ENCODE results near the gene IFT43. TPM values are rescaled to one million over a fixed set of nuclear protein-coding genes. Genes with fewer than 3 reads are reported as not detected.

IFT43 gene
- total RNA-seq, 1 experiment from 2014 or later, result 18.6 TPM

DNA sequence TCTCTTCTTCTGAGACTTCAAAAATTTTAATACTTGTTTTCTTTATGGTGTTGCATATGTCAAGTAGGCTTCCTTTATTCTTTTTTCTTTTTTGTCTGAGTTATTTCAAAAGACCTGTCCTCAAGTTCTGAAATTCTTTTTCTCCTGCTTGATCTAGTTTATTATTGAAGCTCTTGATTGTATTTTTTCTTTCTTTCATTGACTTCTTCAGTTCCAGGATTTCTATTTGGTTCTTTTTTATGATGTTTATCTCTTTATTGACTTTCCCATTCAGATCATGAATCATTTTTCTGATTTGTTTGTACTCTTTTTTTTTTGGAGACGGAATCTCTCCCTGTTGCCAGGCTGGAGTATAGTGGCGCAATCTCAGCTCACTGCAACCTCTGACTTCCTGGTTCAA lies 34.1 kb downstream of the IFT43 start:
- TF ChIP-seq, protein P1, sequence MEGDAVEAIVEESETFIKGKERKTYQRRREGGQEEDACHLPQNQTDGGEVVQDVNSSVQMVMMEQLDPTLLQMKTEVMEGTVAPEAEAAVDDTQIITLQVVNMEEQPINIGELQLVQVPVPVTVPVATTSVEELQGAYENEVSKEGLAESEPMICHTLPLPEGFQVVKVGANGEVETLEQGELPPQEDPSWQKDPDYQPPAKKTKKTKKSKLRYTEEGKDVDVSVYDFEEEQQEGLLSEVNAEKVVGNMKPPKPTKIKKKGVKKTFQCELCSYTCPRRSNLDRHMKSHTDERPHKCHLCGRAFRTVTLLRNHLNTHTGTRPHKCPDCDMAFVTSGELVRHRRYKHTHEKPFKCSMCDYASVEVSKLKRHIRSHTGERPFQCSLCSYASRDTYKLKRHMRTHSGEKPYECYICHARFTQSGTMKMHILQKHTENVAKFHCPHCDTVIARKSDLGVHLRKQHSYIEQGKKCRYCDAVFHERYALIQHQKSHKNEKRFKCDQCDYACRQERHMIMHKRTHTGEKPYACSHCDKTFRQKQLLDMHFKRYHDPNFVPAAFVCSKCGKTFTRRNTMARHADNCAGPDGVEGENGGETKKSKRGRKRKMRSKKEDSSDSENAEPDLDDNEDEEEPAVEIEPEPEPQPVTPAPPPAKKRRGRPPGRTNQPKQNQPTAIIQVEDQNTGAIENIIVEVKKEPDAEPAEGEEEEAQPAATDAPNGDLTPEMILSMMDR (conservative IDR thresholded peaks at IDR 0.05), result no peak
- H3K4me1 Mint-ChIP-seq, result peaks cover 15% of the 10 kb centered on the region in 2 experiments
- Histone ChIP-seq H3K23ac (ENCODE audit: insufficient read length, low read depth, low read length) (no peak overlapping the region), H4K5ac (ENCODE audit: insufficient read length, low read depth, low read length) (no peak overlapping the region), H4K8ac (replicated peaks; ENCODE audit: insufficient read length, low read depth, low read length) (no peak overlapping the region), H3K56ac (ENCODE audit: insufficient read length, low read depth, low read length) (no peak overlapping the region), H2BK15ac (ENCODE audit: low read depth, low read length) (no peak overlapping the region), H3K9ac (ENCODE audit: extremely low read depth, insufficient read length, low read length) (no peak overlapping the region), H3K27ac (ENCODE audit: insufficient read length, low read depth, low read length) (no peak overlapping the region), H3K4ac (ENCODE audit: low read depth, low read length) (no peak overlapping the region), H2BK5ac (ENCODE audit: insufficient read length, low read length) (no peak overlapping the region), H3K18ac (ENCODE audit: insufficient read length, low read depth, low read length) (no peak overlapping the region), H3K14ac (ENCODE audit: insufficient read depth, low read length) (no peak overlapping the region), H3T11ph (ENCODE audit: low read length) (no peak overlapping the region), H3K27me3 (ENCODE audit: insufficient read depth, low read length) (no peaks in the 10 kb centered on the region), H3K79me1 (ENCODE audit: insufficient read depth, low read depth, low read length, poor library complexity, severe bottlenecking) (no peaks in the 10 kb centered on the region), H2AK5ac (ENCODE audit: insufficient read length, low read length) (no peak overlapping the region), H2BK120ac (ENCODE audit: low read depth, low read length, poor library complexity, severe bottlenecking) (no peak overlapping the region), H2BK12ac (ENCODE audit: insufficient read length, low read depth, low read length) (no peak overlapping the region), H3K9me3 (ENCODE audit: control insufficient read depth, low read depth, low read length) (no peaks in the 10 kb centered on the region), H2BK20ac (ENCODE audit: low read depth, low read length, poor library complexity, severe bottlenecking) (no peak overlapping the region), H3K4me1 (ENCODE audit: insufficient read depth, low read length) (no peaks in the 10 kb centered on the region; the same call in 1 of the 2 replicates), H2AFZ (ENCODE audit: low read length) (no peak overlapping the region), H3K23me2 (ENCODE audit: insufficient read length, low read depth, low read length, poor library complexity, severe bottlenecking) (no peaks in the 10 kb centered on the region), H3K79me2 (ENCODE audit: insufficient read depth, low read length) (no peaks in the 10 kb centered on the region), H4K20me1 (ENCODE audit: control insufficient read depth, insufficient read depth, insufficient read length) (no peaks in the 10 kb centered on the region), H3K4me2 (ENCODE audit: insufficient read depth, insufficient read length, low read length) (no peak overlapping the region), H4K91ac (ENCODE audit: insufficient read length, low read depth, low read length) (no peak overlapping the region)
- H3K27ac Mint-ChIP-seq, result no peak overlapping the region
- H3K36me3 Mint-ChIP-seq (ENCODE audit: insufficient read depth in 1 of 3, low read depth in 3 of 3), result peaks cover 8 to 27% (median 14%) of the 10 kb centered on the region in 3 experiments
- WGBS (ENCODE audit: extremely low coverage, insufficient read length, low lambda C conversion rate), result no CpG with 5 or more reads among the region's 2 CpGs
- no peak overlapping the region for H3K4me3 Mint-ChIP-seq
- no peak for DNase-seq
- no peaks in the 10 kb centered on the region for H3K27me3 Mint-ChIP-seq (ENCODE audit: low read depth)
- H3K9me3 Mint-ChIP-seq, result peaks cover 0 to 5% of the 10 kb centered on the region in 2 experiments; a peak in 2 of 5 replicates
